Central memory CD8-positive, alpha-beta T cell (primary cell): ENCODE data around the gene MCF2L.
"Not testable (repeated sequence)": the region's sequence is repeated elsewhere in the genome, so short reads cannot be mapped to it uniquely, and the experiment has no call there.

Experiments
- ATAC-seq: fragments of 150-1000 bp; cut with Tn5 transposase; replicated peaks from 2 replicates; pipeline ENCODE4 v1.10.0; 2022; ENCODE audit warnings: mild to moderate bottlenecking, moderate FRiP score, moderate number of reproducible peaks; ENCODE audit not compliant: poor library complexity, severe bottlenecking; ENCODE audit errors: extremely low read depth
- DNase-seq, 2 donors: peaks; one replicate each; pipeline ENCODE4 v3.0.0; 2021; ENCODE audit warnings: low spot score in 2 of 2
- H3K27ac Mint-ChIP-seq: one replicate; pipeline ENCODE4 v1.8.0; 2022; ENCODE audit warnings: low read depth, mild to moderate bottlenecking, moderate library complexity, mixed read lengths
- H3K27me3 Mint-ChIP-seq: one replicate; pipeline ENCODE4 v1.8.0; 2022; ENCODE audit warnings: mixed read lengths
- H3K36me3 Mint-ChIP-seq: one replicate; pipeline ENCODE4 v1.8.0; 2022; ENCODE audit warnings: mild to moderate bottlenecking, moderate library complexity, mixed read lengths; ENCODE audit not compliant: insufficient read depth
- H3K4me1 Mint-ChIP-seq: one replicate; pipeline ENCODE4 v1.8.0; 2022; ENCODE audit warnings: mixed read lengths
- H3K4me3 Mint-ChIP-seq: one replicate; pipeline ENCODE4 v1.8.0; 2022; ENCODE audit warnings: mild to moderate bottlenecking, moderate library complexity, mixed read lengths
- H3K9me3 Mint-ChIP-seq: one replicate; pipeline ENCODE4 v1.8.0; 2022; ENCODE audit warnings: mixed read lengths

Gene MCF2L

GRCh38 chr13:112933649-112934048 is 35.4 kb upstream of the MCF2L start:
- ATAC-seq (no peak), DNase-seq (no peak)
- Mint-ChIP-seq H3K36me3 (no peaks in the 10 kb centered on the region), H3K4me3 (no peak overlapping the region), H3K4me1 (peaks cover 10% of the 10 kb centered on the region), H3K27ac (no peak overlapping the region), H3K27me3 (peaks cover 66% of the 10 kb centered on the region), H3K9me3 (no peaks in the 10 kb centered on the region)

- ATAC-seq (no peak), DNase-seq (no peak)
- Mint-ChIP-seq H3K9me3 (no peaks in the 10 kb centered on the region), H3K27me3 (peaks cover 66% of the 10 kb centered on the region), H3K4me1 (peaks cover 8% of the 10 kb centered on the region), H3K36me3 (no peaks in the 10 kb centered on the region), H3K4me3 (no peak overlapping the region), H3K27ac (no peak overlapping the region)
These were observed 34.9 kb upstream of the MCF2L start for GRCh38 chr13:112934078-112934477.

- H3K27me3 Mint-ChIP-seq: peaks cover 53% of the 10 kb centered on the region
These were observed 30.3 kb upstream of the MCF2L start for GRCh38 chr13:112938680-112939079.

GRCh38 chr13:112940236-112940635 is 28.8 kb upstream of the MCF2L start:
- no peak overlapping the region for H3K4me3 Mint-ChIP-seq
- no peak overlapping the region for H3K27ac Mint-ChIP-seq
- H3K4me1 Mint-ChIP-seq: peaks cover 9% of the 10 kb centered on the region
- no peaks in the 10 kb centered on the region for H3K9me3 Mint-ChIP-seq
- ATAC-seq (no peak), DNase-seq (no peak)
- no peaks in the 10 kb centered on the region for H3K36me3 Mint-ChIP-seq
- H3K27me3 Mint-ChIP-seq: peaks cover 53% of the 10 kb centered on the region

More at GRCh38 chr13:112938680-112939079, 30.3 kb upstream of the MCF2L start:
- peaks cover 9% of the 10 kb centered on the region for H3K4me1 Mint-ChIP-seq
- ATAC-seq (no peak), DNase-seq (no peak)
- no peaks in the 10 kb centered on the region for H3K9me3 Mint-ChIP-seq
- H3K4me3 Mint-ChIP-seq: peak overlapping the region; percentile 11
- H3K36me3 Mint-ChIP-seq: no peaks in the 10 kb centered on the region
- no peak overlapping the region for H3K27ac Mint-ChIP-seq

- ATAC-seq (no peak), DNase-seq (no peak)
- H3K27me3 Mint-ChIP-seq: peaks cover 54% of the 10 kb centered on the region
- peaks cover 9% of the 10 kb centered on the region for H3K4me1 Mint-ChIP-seq
- H3K27ac Mint-ChIP-seq: no peak overlapping the region
- H3K36me3 Mint-ChIP-seq: no peaks in the 10 kb centered on the region
- H3K9me3 Mint-ChIP-seq: no peaks in the 10 kb centered on the region
- no peak overlapping the region for H3K4me3 Mint-ChIP-seq
These were observed 27.7 kb upstream of the MCF2L start for GRCh38 chr13:112941349-112941748.

GRCh38 chr13:112941765-112942164 is 27.2 kb upstream of the MCF2L start:
- H3K4me1 Mint-ChIP-seq, ATAC-seq, H3K36me3 Mint-ChIP-seq, H3K4me3 Mint-ChIP-seq, DNase-seq, H3K9me3 Mint-ChIP-seq, H3K27ac Mint-ChIP-seq: not testable (repeated sequence)
- peaks cover 58% of the 10 kb centered on the region for H3K27me3 Mint-ChIP-seq

- Mint-ChIP-seq H3K36me3 (no peaks in the 10 kb centered on the region), H3K27ac (no peak overlapping the region), H3K9me3 (no peaks in the 10 kb centered on the region), H3K4me1 (peaks cover 9% of the 10 kb centered on the region), H3K4me3 (peak overlapping the region; percentile 82), H3K27me3 (peaks cover 61% of the 10 kb centered on the region)
- DNase-seq (peak; percentile 87 to 95), ATAC-seq (peak; percentile 94)
These were observed 26.2 kb upstream of the MCF2L start for GRCh38 chr13:112942689-112943308.

- H3K4me1 Mint-ChIP-seq: peaks cover 9% of the 10 kb centered on the region
- H3K27ac Mint-ChIP-seq: no peak overlapping the region
- peak; percentile 39 for ATAC-seq
- no peak for DNase-seq
- H3K9me3 Mint-ChIP-seq: no peaks in the 10 kb centered on the region
- peaks cover 60% of the 10 kb centered on the region for H3K27me3 Mint-ChIP-seq
- no peaks in the 10 kb centered on the region for H3K36me3 Mint-ChIP-seq
- peak overlapping the region; percentile 82 for H3K4me3 Mint-ChIP-seq
These were observed 25.5 kb upstream of the MCF2L start for GRCh38 chr13:112943309-112944125.

GRCh38 chr13:112947796-112948195 is 21.2 kb upstream of the MCF2L start:
- Mint-ChIP-seq H3K9me3 (no peaks in the 10 kb centered on the region), H3K36me3 (no peaks in the 10 kb centered on the region), H3K4me1 (peaks cover 2% of the 10 kb centered on the region), H3K4me3 (no peak overlapping the region), H3K27ac (no peak overlapping the region), H3K27me3 (peaks cover 76% of the 10 kb centered on the region)
- DNase-seq: no peak
- no peak for ATAC-seq

GRCh38 chr13:112951674-112952371 is 17.2 kb upstream of the MCF2L start:
- Mint-ChIP-seq H3K27ac (no peak overlapping the region), H3K36me3 (no peaks in the 10 kb centered on the region), H3K9me3 (no peaks in the 10 kb centered on the region), H3K4me3 (no peak overlapping the region), H3K27me3 (peaks cover 72% of the 10 kb centered on the region), H3K4me1 (no peaks in the 10 kb centered on the region)
- no peak for DNase-seq
- ATAC-seq: no peak

- Mint-ChIP-seq H3K4me3 (no peak overlapping the region), H3K27me3 (peaks cover 62% of the 10 kb centered on the region), H3K27ac (no peak overlapping the region), H3K9me3 (no peaks in the 10 kb centered on the region), H3K36me3 (no peaks in the 10 kb centered on the region), H3K4me1 (no peaks in the 10 kb centered on the region)
- DNase-seq (no peak), ATAC-seq (no peak)
These were observed 16.1 kb upstream of the MCF2L start for GRCh38 chr13:112952759-112953551.
